Activated gamma-delta T cell treated with anti-CD3 and anti-CD28 coated beads, Interleukin-2, amount 50 U/mL, for 16 hours (primary cell): Measurements from ENCODE around the gene UVRAG.

ENCODE experiments used
- DNase-seq: peaks from one replicate; pipeline ENCODE4 v3.0.0-alpha.2; 2020; ENCODE audit warnings: low read depth

Gene UVRAG

GRCh38 chr11:75784085-75784478 lies 30.9 kb upstream of the UVRAG start:
- no peak for DNase-seq

GRCh38 chr11:75784506-75784905 lies 30.5 kb upstream of the UVRAG start:
- DNase-seq: no peak

- no peak for DNase-seq
Observed at GRCh38 chr11:75785187-75785586, 29.8 kb upstream of the UVRAG start.

GRCh38 chr11:75786101-75786736 lies 28.8 kb upstream of the UVRAG start:
- no peak for DNase-seq

GRCh38 chr11:75789521-75789920 lies 25.5 kb upstream of the UVRAG start:
- DNase-seq: no peak

- no peak for DNase-seq
Observed at GRCh38 chr11:75790986-75791385, 24.0 kb upstream of the UVRAG start.

- no peak for DNase-seq
Observed at GRCh38 chr11:75792127-75792731, 22.8 kb upstream of the UVRAG start.

- DNase-seq: no peak
Observed at GRCh38 chr11:75792997-75793800, 21.8 kb upstream of the UVRAG start.

GRCh38 chr11:75793966-75794365 lies 21.0 kb upstream of the UVRAG start:
- no peak for DNase-seq

- no peak for DNase-seq
Observed at GRCh38 chr11:75795276-75796090, 19.5 kb upstream of the UVRAG start.

GRCh38 chr11:75796091-75796435 lies 18.9 kb upstream of the UVRAG start:
- DNase-seq: no peak

- no peak for DNase-seq
Observed at GRCh38 chr11:75797116-75797515, 17.9 kb upstream of the UVRAG start.

GRCh38 chr11:75797792-75798191 lies 17.2 kb upstream of the UVRAG start:
- DNase-seq: no peak

- DNase-seq: no peak
Observed at GRCh38 chr11:75800136-75800675, 14.8 kb upstream of the UVRAG start.

- no peak for DNase-seq
Observed at GRCh38 chr11:75800728-75801361, 14.2 kb upstream of the UVRAG start.

GRCh38 chr11:75801362-75802020 lies 13.5 kb upstream of the UVRAG start:
- no peak for DNase-seq

GRCh38 chr11:75802021-75802912 lies 12.7 kb upstream of the UVRAG start:
- DNase-seq: no peak

GRCh38 chr11:75802913-75803820 lies 11.8 kb upstream of the UVRAG start:
- peak; percentile 53 for DNase-seq

GRCh38 chr11:75809111-75809510 lies 5.9 kb upstream of the UVRAG start:
- no peak for DNase-seq
